Measurements from ENCODE around the gene NRG3.

GRCh38 chr10:83017076-83017867 lies 1142.3 kb downstream of the NRG3 start:
- TF ChIP-seq CTCF (conservative IDR thresholded peaks at IDR 0.05; ENCODE audit: low read length): no peak
- TF ChIP-seq EZH2phosphoT487 (IDR thresholded peaks at IDR 0.05; ENCODE audit: borderline replicate concordance, low read depth, low read length): no peak
